IMR-90 (cell line): ENCODE measurements around the gene SNX11. TPM values are rescaled to one million over a fixed set of nuclear protein-coding genes. Genes with fewer than 3 reads are reported as not detected.
A peak's percentile ranks its signal among the peaks of the same experiment; 100 is the strongest.

Experiments used
- ATAC-seq: fragments of 200-7000 bp; cut with Tn5 transposase; 2 replicates; pipeline ENCODE4 v1.9.1; 2020; ENCODE audit warnings: low read depth, mild to moderate bottlenecking, moderate library complexity
- BruUV-seq: library from RNA; stranded (reverse); fragments of 400-500 nt; replicated peaks from 2 replicates; lab custom pipeline; 2021; lab: Mats Ljungman, UMichigan
- CTCF ChIA-PET: fragments of 300-600 bp; formaldehyde crosslinking; extraction: SDS; loops from one replicate; lab custom pipeline; 2021; ENCODE audit warnings: antibody characterized with exemption; lab: Yijun Ruan, JAX
- POLR2A ChIA-PET: fragments of 300-600 bp; sonication (Branson Sonifier 250); formaldehyde crosslinking; loops from one replicate; lab custom pipeline; 2022; ENCODE audit warnings: antibody characterized with exemption; ENCODE audit not compliant: unreplicated experiment; lab: Charles Lee
- DNase-seq: peaks from one replicate; pipeline ENCODE4 v3.0.0; 2013
- H2AFZ ChIP-seq: replicated peaks from 2 replicates; pipeline ENCODE3; 2013; ENCODE audit warnings: low read length, mild to moderate bottlenecking; ENCODE audit not compliant: poor library complexity
- H2AK5ac ChIP-seq: 2 replicates; pipeline ENCODE4 v1.6.1; 2013; ENCODE audit warnings: low read depth, low read length, inconsistent platforms
- H2AK9ac ChIP-seq: replicated peaks from 2 replicates; pipeline ENCODE3; 2013; ENCODE audit warnings: mild to moderate bottlenecking, low read depth, low read length, moderate library complexity; ENCODE audit not compliant: poor library complexity
- H2BK120ac ChIP-seq: 2 replicates; pipeline ENCODE4 v1.6.1; 2013; ENCODE audit warnings: low read depth, low read length, inconsistent platforms
- H2BK15ac ChIP-seq: 3 replicates; pipeline ENCODE4 v1.6.1; 2013; ENCODE audit warnings: low read depth, low read length, inconsistent platforms
- H2BK20ac ChIP-seq: 2 replicates; pipeline ENCODE4 v1.6.1; 2013; ENCODE audit warnings: low read depth, mild to moderate bottlenecking, inconsistent platforms, low read length, moderate library complexity
- H2BK5ac ChIP-seq: 2 replicates; pipeline ENCODE4 v1.6.1; 2013; ENCODE audit warnings: mild to moderate bottlenecking, low read depth, low read length, inconsistent platforms; ENCODE audit not compliant: poor library complexity, severe bottlenecking
- H3K14ac ChIP-seq: replicated peaks from 2 replicates; pipeline ENCODE4 v1.6.1; 2013; ENCODE audit warnings: low read depth, low read length, inconsistent platforms
- H3K18ac ChIP-seq: 2 replicates; pipeline ENCODE4 v1.6.1; 2013; ENCODE audit warnings: low read depth, low read length, control low read depth
- H3K23ac ChIP-seq: 2 replicates; pipeline ENCODE4 v1.6.1; 2013; ENCODE audit warnings: low read depth, low read length, inconsistent platforms
- H3K27ac ChIP-seq: 2 replicates; pipeline ENCODE4 v1.5.1; 2013; ENCODE audit warnings: mild to moderate bottlenecking, control low read depth, low read length; ENCODE audit not compliant: insufficient read depth
- H3K27me3 ChIP-seq: 2 replicates; pipeline ENCODE4 v1.6.1; 2013; ENCODE audit warnings: low read length; ENCODE audit not compliant: control insufficient read depth, insufficient read depth
- H3K36me3 ChIP-seq: 2 replicates; pipeline ENCODE4 v1.6.1; 2013; ENCODE audit warnings: low read length, mixed read lengths; ENCODE audit not compliant: control insufficient read depth, insufficient read depth
- H3K4ac ChIP-seq: 2 replicates; pipeline ENCODE4 v1.6.1; 2013; ENCODE audit warnings: low read depth, low read length, inconsistent platforms
- H3K4me1 ChIP-seq: 2 replicates; pipeline ENCODE4 v1.6.1; 2013; ENCODE audit warnings: low read length, mixed read lengths; ENCODE audit not compliant: control insufficient read depth, insufficient read depth
- H3K4me2 ChIP-seq: 2 replicates; pipeline ENCODE4 v1.6.1; 2013; ENCODE audit warnings: low read depth, mild to moderate bottlenecking, control low read depth, low read length, moderate library complexity
- H3K4me3 ChIP-seq: 2 replicates; pipeline ENCODE4 v1.5.1; 2013; ENCODE audit warnings: low read depth, mild to moderate bottlenecking, control low read depth, low read length, moderate library complexity; ENCODE audit not compliant: insufficient read depth
- H3K56ac ChIP-seq: 2 replicates; pipeline ENCODE4 v1.6.1; 2013; ENCODE audit warnings: low read length, inconsistent platforms; ENCODE audit not compliant: insufficient read depth; ENCODE audit errors: extremely low read depth
- H3K79me1 ChIP-seq, 2 experiments: 2 replicates each; pipeline ENCODE4 v1.6.1; 2013; ENCODE audit warnings: low read length in 2 of 2, inconsistent platforms in 1 of 2, low read depth in 1 of 2
- H3K9ac ChIP-seq: 2 replicates; pipeline ENCODE4 v1.6.1; 2013; ENCODE audit warnings: low read depth, low read length, control low read depth
- H3K9me1 ChIP-seq: 2 replicates; pipeline ENCODE4 v1.6.1; 2013; ENCODE audit warnings: low read length, inconsistent platforms; ENCODE audit not compliant: insufficient read depth
- H3K9me3 ChIP-seq: 2 replicates; pipeline ENCODE4 v1.6.1; 2013; ENCODE audit warnings: low read length; ENCODE audit not compliant: control insufficient read depth, insufficient read depth
- H4K20me1 ChIP-seq: 2 replicates; pipeline ENCODE4 v1.6.1; 2013; ENCODE audit warnings: low read length, inconsistent platforms; ENCODE audit not compliant: insufficient read depth
- H4K5ac ChIP-seq: 2 replicates; pipeline ENCODE4 v1.6.1; 2013; ENCODE audit warnings: mild to moderate bottlenecking, low read depth, low read length, control low read depth
- H4K8ac ChIP-seq, 2 experiments: 2 replicates each; pipeline ENCODE4 v1.6.1; 2013; ENCODE audit warnings: low read depth in 2 of 2, low read length in 2 of 2, control low read depth in 1 of 2, inconsistent platforms in 1 of 2
- H4K91ac ChIP-seq: 2 replicates; pipeline ENCODE4 v1.6.1; 2013; ENCODE audit warnings: low read depth, low read length, inconsistent platforms; ENCODE audit not compliant: insufficient read depth
- BHLHE40 ChIP-seq: fragments of 150-350 bp; IDR thresholded peaks from 2 replicates; pipeline ENCODE4 v1.6.1; 2016; ENCODE audit warnings: mild to moderate bottlenecking, low read depth, low read length
- CEBPB ChIP-seq: IDR thresholded peaks from 2 replicates; pipeline ENCODE4 v1.6.1; 2012; ENCODE audit warnings: low read depth, low read length, improper control_type of control experiment
- CHD1 ChIP-seq: IDR thresholded peaks from 2 replicates; pipeline ENCODE4 v1.6.1; 2012; ENCODE audit warnings: low read depth, low read length, improper control_type of control experiment
- FOS ChIP-seq: fragments of 150-350 bp; IDR thresholded peaks from 2 replicates; pipeline ENCODE4 v1.6.1; 2016; ENCODE audit warnings: low read depth, low read length
- MAFK ChIP-seq: IDR thresholded peaks from 2 replicates; pipeline ENCODE4 v1.6.1; 2012; ENCODE audit warnings: low read depth, low read length, improper control_type of control experiment
- MAZ ChIP-seq: IDR thresholded peaks from 2 replicates; pipeline ENCODE4 v1.6.1; 2012; ENCODE audit warnings: low read depth, mild to moderate bottlenecking, low read length, improper control_type of control experiment, moderate library complexity, borderline replicate concordance
- MXI1 ChIP-seq: IDR thresholded peaks from 2 replicates; pipeline ENCODE4 v1.6.1; 2012; ENCODE audit warnings: low read depth, mild to moderate bottlenecking, low read length, moderate library complexity, borderline replicate concordance
- NFE2L2 ChIP-seq: fragments of 150-350 bp; IDR thresholded peaks from 2 replicates; pipeline ENCODE4 v1.6.1; 2016; ENCODE audit warnings: low read depth, mild to moderate bottlenecking, low read length
- POLR2A ChIP-seq: IDR thresholded peaks from 2 replicates; pipeline ENCODE4 v1.6.1; 2012; ENCODE audit warnings: mild to moderate bottlenecking, low read depth, low read length
- RAD21 ChIP-seq: IDR thresholded peaks from 2 replicates; pipeline ENCODE4 v1.6.1; 2012; ENCODE audit warnings: low read length, improper control_type of control experiment
- RCOR1 ChIP-seq: IDR thresholded peaks from 2 replicates; pipeline ENCODE4 v1.6.1; 2012; ENCODE audit warnings: mild to moderate bottlenecking, low read length, improper control_type of control experiment; ENCODE audit not compliant: insufficient replicate concordance
- RFX5 ChIP-seq: IDR thresholded peaks from 2 replicates; pipeline ENCODE4 v1.8.0; 2012; ENCODE audit warnings: low read depth, mild to moderate bottlenecking, low read length, moderate library complexity
- SMC3 ChIP-seq: fragments of 150-350 bp; IDR thresholded peaks from 2 replicates; pipeline ENCODE4 v1.6.1; 2016; ENCODE audit warnings: low read depth, mild to moderate bottlenecking, antibody characterized with exemption, low read length, moderate library complexity
- WGBS, 2 experiments: methylation state at CpG; one replicate each; pipeline versions ENCODE4 v1.1.5 to v1.1.7; 2013; ENCODE audit warnings: missing lambda C conversion rate in 2 of 2; ENCODE audit not compliant: insufficient read length in 1 of 2; ENCODE audit errors: extremely low coverage in 2 of 2; 5-methylcytosine and 5-hydroxymethylcytosine counted together
- dilution Hi-C: fragments of 300-500 bp; cut with HindIII; formaldehyde crosslinking; loops from one replicate; pipeline ENCODE4 v1.14.3; 2018; ENCODE audit warnings: low sequenced_read_pairs; ENCODE audit not compliant: unreplicated experiment
- in situ Hi-C: fragments of 300-500 bp; cut with MboI; formaldehyde crosslinking; loops from 3 replicates; pipeline ENCODE4 v1.14.3; 2019; ENCODE audit warnings: low sequenced_read_pairs, inconsistent platforms, mixed read lengths
- intact Hi-C: fragments of 100-400 bp; cut with micrococcal nuclease; formaldehyde crosslinking; loops from 2 replicates; pipeline ENCODE4 v1.10.0; 2022
- polyA plus RNA-seq, 3 experiments: library from polyadenylated mRNA; depleted of rRNA; stranded (reverse); fragments of >200 nt; gene quantifications; 2 replicates each; pipeline ENCODE4 v1.2.3, GENCODE V29; 2012; ENCODE audit warnings: low replicate concordance in 1 of 3
- total RNA-seq: library from RNA; depleted of rRNA; stranded (reverse); fragments of >200 nt; gene quantifications from 2 replicates; pipeline ENCODE4 v1.2.3, GENCODE V29; 2012
- TF ChIP-seq, protein P1 (sequence below): conservative IDR thresholded peaks from 2 replicates; pipeline ENCODE4 v1.5.1; 2012; ENCODE audit warnings: mild to moderate bottlenecking, low read depth, low read length, improper control_type of control experiment
- TF ChIP-seq, protein P2 (sequence below): fragments of 150-350 bp; IDR thresholded peaks from 2 replicates; pipeline ENCODE4 v1.6.1; 2016; ENCODE audit warnings: low read depth, mild to moderate bottlenecking, low read length, moderate library complexity, borderline replicate concordance
- TF ChIP-seq, protein P3 (sequence below): fragments of 150-350 bp; IDR thresholded peaks from 2 replicates; pipeline ENCODE4 v1.6.1; 2017; ENCODE audit warnings: mild to moderate bottlenecking, antibody characterized with exemption, low read length, low read depth

The SNX11 gene
- total and polyA plus RNA-seq, 2 of the 4 experiments (the other 2 are of a cell fraction) = 14.7 to 16.9 TPM

DNA sequence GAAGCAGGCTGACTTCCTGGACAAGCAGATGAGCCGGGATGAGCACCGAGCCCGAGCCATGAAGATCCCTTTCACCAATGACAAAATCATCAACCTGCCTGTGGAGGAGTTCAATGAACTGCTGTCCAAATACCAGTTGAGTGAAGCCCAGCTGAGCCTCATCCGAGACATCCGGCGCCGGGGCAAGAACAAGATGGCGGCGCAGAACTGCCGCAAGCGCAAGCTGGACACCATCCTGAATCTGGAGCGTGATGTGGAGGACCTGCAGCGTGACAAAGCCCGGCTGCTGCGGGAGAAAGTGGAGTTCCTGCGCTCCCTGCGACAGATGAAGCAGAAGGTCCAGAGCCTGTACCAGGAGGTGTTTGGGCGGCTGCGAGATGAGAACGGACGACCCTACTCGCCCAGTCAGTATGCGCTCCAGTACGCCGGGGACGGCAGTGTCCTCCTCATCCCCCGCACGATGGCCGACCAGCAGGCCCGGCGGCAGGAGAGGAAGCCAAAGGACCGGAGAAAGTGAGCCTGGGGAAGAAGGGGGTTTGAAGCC, 48.4 kb upstream of the SNX11 start:
- Histone ChIP-seq H3K23ac (no peak overlapping the region), H4K91ac (no peak overlapping the region), H3K27ac (no peak overlapping the region), H3K9me3 (no peaks in the 10 kb centered on the region), H2AK5ac (no peak overlapping the region; the same call in 1 of the 2 replicates), H2AK9ac (peak overlapping the region; percentile 30), H3K36me3 (peaks cover 64% of the 10 kb centered on the region), H4K8ac (no peak overlapping the region), H4K5ac (no peak overlapping the region), H3K56ac (no peak overlapping the region), H2AFZ (no peak overlapping the region), H2BK20ac (no peak overlapping the region), H3K18ac (no peak overlapping the region), H3K9me1 (peaks cover 22% of the 10 kb centered on the region), H2BK5ac (no peak overlapping the region), H2BK15ac (no peak overlapping the region), H3K4me1 (peaks cover 15% of the 10 kb centered on the region), H3K4ac (no peak overlapping the region), H3K4me3 (no peak overlapping the region), H3K9ac (no peak overlapping the region), H2BK120ac (no peak overlapping the region), H3K14ac (no peak overlapping the region), H3K79me1 (peaks cover 28 to 83% of the 10 kb centered on the region in 2 experiments), H3K4me2 (no peak overlapping the region), H3K27me3 (no peaks in the 10 kb centered on the region), H4K20me1 (peaks cover 19% of the 10 kb centered on the region)
- DNase-seq (no peak), ATAC-seq (no peak)
- POLR2A ChIA-PET = no interaction called here
- TF ChIP-seq MXI1 = no peak
- no peak for TF ChIP-seq RCOR1
- no peak for TF ChIP-seq CHD1
- TF ChIP-seq RAD21 = no peak
- TF ChIP-seq CEBPB = no peak
- no peak for TF ChIP-seq SMC3
- no peak for TF ChIP-seq RFX5
- no peak for TF ChIP-seq POLR2A
- no peak for TF ChIP-seq MAZ
- no peak for TF ChIP-seq BHLHE40
- TF ChIP-seq, protein P1, sequence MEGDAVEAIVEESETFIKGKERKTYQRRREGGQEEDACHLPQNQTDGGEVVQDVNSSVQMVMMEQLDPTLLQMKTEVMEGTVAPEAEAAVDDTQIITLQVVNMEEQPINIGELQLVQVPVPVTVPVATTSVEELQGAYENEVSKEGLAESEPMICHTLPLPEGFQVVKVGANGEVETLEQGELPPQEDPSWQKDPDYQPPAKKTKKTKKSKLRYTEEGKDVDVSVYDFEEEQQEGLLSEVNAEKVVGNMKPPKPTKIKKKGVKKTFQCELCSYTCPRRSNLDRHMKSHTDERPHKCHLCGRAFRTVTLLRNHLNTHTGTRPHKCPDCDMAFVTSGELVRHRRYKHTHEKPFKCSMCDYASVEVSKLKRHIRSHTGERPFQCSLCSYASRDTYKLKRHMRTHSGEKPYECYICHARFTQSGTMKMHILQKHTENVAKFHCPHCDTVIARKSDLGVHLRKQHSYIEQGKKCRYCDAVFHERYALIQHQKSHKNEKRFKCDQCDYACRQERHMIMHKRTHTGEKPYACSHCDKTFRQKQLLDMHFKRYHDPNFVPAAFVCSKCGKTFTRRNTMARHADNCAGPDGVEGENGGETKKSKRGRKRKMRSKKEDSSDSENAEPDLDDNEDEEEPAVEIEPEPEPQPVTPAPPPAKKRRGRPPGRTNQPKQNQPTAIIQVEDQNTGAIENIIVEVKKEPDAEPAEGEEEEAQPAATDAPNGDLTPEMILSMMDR = no peak
- TF ChIP-seq, protein P2, sequence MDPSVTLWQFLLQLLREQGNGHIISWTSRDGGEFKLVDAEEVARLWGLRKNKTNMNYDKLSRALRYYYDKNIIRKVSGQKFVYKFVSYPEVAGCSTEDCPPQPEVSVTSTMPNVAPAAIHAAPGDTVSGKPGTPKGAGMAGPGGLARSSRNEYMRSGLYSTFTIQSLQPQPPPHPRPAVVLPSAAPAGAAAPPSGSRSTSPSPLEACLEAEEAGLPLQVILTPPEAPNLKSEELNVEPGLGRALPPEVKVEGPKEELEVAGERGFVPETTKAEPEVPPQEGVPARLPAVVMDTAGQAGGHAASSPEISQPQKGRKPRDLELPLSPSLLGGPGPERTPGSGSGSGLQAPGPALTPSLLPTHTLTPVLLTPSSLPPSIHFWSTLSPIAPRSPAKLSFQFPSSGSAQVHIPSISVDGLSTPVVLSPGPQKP = no peak
- TF ChIP-seq, protein P3, sequence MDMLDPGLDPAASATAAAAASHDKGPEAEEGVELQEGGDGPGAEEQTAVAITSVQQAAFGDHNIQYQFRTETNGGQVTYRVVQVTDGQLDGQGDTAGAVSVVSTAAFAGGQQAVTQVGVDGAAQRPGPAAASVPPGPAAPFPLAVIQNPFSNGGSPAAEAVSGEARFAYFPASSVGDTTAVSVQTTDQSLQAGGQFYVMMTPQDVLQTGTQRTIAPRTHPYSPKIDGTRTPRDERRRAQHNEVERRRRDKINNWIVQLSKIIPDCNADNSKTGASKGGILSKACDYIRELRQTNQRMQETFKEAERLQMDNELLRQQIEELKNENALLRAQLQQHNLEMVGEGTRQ = no peak
- no peak for TF ChIP-seq MAFK
- TF ChIP-seq FOS = no peak
- TF ChIP-seq NFE2L2 = no peak
- 95% methylated on average over 23 of the region's 32 CpGs; no CpG with 5 or more reads in 1 of the 2 experiments for WGBS, 2 experiments
- intact Hi-C loops (no loop called here), dilution Hi-C loops (no loop called here), in situ Hi-C loops (no loop called here)
- BruUV-seq = no TSS peak
- CTCF ChIA-PET = no interaction called here
